Amygdala (tissue), 56 donors: ENCODE results near the gene LDLRAD3.
"Not testable (repeated sequence)": the region's sequence is repeated elsewhere in the genome, so short reads cannot be mapped to it uniquely, and the experiment has no call there.

Experiments used
- DNase-seq, 56 donors: peaks; one replicate each; lab custom pipeline; 2025; lab: John Stamatoyannopoulos, UW

The LDLRAD3 gene

GRCh38 chr11:35986947-35987346 is 43.1 kb downstream of the LDLRAD3 start:
- no peak for DNase-seq

GRCh38 chr11:35990170-35990569 is 46.3 kb downstream of the LDLRAD3 start:
- DNase-seq, result no peak

GRCh38 chr11:35990816-35991215 is 47.0 kb downstream of the LDLRAD3 start:
- DNase-seq, result no peak

- DNase-seq, result no peak
Measured at GRCh38 chr11:35992548-35992947, 48.7 kb downstream of the LDLRAD3 start.

- no peak for DNase-seq
Measured at GRCh38 chr11:35994421-35994820, 50.6 kb downstream of the LDLRAD3 start.

- DNase-seq, result no peak
Measured at GRCh38 chr11:35995681-35996271, 51.9 kb downstream of the LDLRAD3 start.

GRCh38 chr11:35997902-35998520 is 54.1 kb downstream of the LDLRAD3 start:
- no peak for DNase-seq

GRCh38 chr11:35998634-35999033 is 54.8 kb downstream of the LDLRAD3 start:
- no peak for DNase-seq

- no peak for DNase-seq
Measured at GRCh38 chr11:36000616-36001190, 56.8 kb downstream of the LDLRAD3 start.

- peak in 33 of 56 donors; percentile 5 to 67 (median 35) for DNase-seq
Measured at GRCh38 chr11:36002196-36002595, 58.3 kb downstream of the LDLRAD3 start.

GRCh38 chr11:36002796-36003195 is 58.9 kb downstream of the LDLRAD3 start:
- no peak for DNase-seq

GRCh38 chr11:36006556-36006955 is 62.7 kb downstream of the LDLRAD3 start:
- no peak for DNase-seq

- no peak for DNase-seq
Measured at GRCh38 chr11:36007127-36007655, 63.3 kb downstream of the LDLRAD3 start.

GRCh38 chr11:36008584-36008983 is 64.7 kb downstream of the LDLRAD3 start:
- no peak for DNase-seq

GRCh38 chr11:36009473-36009872 is 65.6 kb downstream of the LDLRAD3 start:
- DNase-seq, result no peak

- peak in 3 of 56 donors; percentile 6 to 33 (median 21) for DNase-seq
Measured at GRCh38 chr11:36010010-36010740, 66.3 kb downstream of the LDLRAD3 start.

GRCh38 chr11:36011574-36011973 is 67.7 kb downstream of the LDLRAD3 start:
- no peak for DNase-seq

- DNase-seq, result no peak
Measured at GRCh38 chr11:36012455-36012854, 68.6 kb downstream of the LDLRAD3 start.

GRCh38 chr11:36012979-36013378 is 69.1 kb downstream of the LDLRAD3 start:
- no peak for DNase-seq

GRCh38 chr11:36013446-36013845 is 69.6 kb downstream of the LDLRAD3 start:
- DNase-seq, result not testable (repeated sequence)
